Activated CD8-positive, alpha-beta memory T cell treated with anti-CD3 and anti-CD28 coated beads, Interleukin-2, amount 50 U/mL, for 1 hour (primary cell): Measurements from ENCODE around the gene MGLL.

Source experiments
- DNase-seq: peaks from one replicate; pipeline ENCODE4 v3.0.0-alpha.2; 2020; ENCODE audit errors: extremely low read depth

Gene MGLL

GRCh38 chr3:127774647-127775046 is 47.7 kb downstream of the MGLL start:
- DNase-seq = no peak

DNA sequence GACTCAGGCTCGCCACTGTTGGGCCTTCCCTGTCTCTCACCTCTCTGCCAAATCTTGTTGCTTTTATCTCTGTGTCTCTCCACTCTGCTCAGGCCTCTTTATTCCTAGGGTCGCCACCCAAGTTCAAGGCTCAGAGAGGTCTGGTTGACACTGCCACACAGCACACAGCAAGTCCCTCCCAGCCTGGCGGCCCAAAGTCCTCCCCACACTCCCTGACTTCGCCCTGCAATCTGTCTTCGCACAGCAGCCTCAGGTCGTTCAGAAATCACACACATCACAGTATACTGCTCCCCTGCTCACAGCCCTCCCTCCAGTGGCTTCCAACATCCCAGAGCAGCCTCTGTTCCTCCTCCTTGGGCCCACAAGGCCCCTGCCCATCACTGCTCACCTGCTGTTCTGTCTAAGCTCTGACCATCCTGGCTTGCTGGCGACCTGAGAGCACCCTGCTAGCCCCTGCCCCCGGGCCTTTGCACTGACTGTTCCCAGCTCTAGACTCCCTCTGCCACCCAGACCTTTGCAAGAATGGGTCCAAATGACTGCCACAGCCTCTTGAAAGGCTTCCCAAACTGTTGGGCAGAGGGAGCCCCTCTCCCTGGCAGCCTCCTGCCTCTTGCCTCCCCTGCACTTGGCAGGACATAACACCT is 48.4 kb downstream of the MGLL start:
- DNase-seq = no peak

DNA sequence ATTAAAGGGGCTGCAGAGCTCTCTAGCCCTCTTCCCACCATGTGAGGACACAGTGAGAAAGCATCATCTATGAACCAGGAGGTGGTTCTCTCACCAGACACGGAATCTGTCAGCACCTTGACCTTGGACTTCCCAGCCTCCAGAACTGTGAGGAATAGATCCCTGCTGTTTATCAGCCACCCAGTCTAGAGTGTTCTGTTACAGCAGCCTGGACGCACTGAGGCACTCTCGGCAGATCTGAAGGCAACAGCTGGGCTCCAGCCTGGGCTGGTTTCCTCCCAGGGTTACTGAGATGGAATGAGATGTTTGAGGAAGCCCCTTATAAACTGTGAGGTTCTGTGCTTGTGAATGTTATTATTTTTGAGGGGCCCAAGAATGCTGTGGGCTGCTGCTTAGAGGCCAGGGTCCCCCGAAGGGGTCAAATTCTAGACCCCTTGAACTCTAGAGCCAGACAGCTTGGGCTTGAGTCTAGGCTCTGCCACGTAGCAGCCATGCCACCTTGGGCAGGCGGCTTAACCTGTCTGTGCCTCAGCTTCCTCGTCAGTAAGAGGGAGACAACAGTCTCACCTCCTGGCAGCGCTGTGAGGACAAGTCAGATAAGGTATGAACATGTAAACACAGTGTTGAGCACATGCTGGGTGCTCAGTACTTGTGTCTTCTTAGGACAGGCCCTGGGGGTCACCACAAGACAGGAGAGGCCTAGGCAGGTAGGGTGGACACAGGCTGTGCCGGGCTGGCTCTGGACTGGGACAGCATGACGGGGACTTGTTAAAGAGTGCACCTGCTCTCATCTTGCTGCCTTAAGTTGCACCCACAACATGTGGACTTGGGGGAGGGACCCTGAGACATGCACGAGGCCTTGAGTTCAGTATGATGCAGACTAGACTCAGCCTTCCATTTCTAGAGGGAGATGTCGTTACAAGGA is 49.2 kb downstream of the MGLL start:
- no peak for DNase-seq

DNA sequence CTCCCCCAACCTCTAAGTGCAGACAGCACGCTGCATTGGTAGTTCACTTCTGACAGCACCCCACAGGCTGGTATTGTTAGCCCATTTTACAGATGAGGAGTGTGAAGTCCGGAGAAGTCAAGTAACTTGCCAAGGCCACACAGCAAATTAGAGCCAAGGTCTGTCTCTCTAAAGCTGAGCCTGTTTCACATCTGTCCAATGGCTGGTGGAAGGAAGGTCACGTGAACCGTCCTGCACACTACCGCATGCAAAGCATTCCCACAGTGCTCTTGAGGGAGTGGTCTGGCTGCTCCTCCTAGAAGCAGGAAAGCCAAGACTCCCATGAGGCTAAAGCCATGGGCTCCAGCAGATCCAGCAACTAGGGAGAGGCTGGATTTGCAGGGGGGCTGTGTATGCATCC is 50.0 kb downstream of the MGLL start:
- DNase-seq = no peak

DNA sequence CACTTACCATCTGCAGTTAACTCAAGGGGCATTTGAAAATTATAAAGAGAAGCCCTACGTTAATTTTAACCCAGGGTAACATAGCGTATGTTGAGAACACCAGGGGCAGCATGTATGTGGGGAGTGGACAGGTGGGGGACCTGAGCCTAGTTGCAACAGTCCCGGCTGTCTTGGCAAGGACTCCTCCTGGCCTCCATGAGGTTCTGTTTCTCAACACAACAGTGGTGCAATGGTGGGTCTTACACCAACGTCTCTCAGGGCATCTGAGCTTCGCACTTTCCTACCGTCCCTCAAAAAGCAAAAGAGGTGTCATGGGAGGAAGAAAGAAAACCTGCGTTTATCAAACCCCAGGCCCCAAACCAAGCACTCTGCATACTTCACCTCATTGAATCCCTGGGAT is 50.6 kb downstream of the MGLL start:
- no peak for DNase-seq

- DNase-seq = no peak
Measured at GRCh38 chr3:127770671-127771355, 51.5 kb downstream of the MGLL start.

GRCh38 chr3:127769284-127770081 is 52.8 kb downstream of the MGLL start:
- DNase-seq = no peak

- no peak for DNase-seq
Measured at GRCh38 chr3:127768346-127769008, 53.8 kb downstream of the MGLL start.

GRCh38 chr3:127767126-127767525 is 55.2 kb downstream of the MGLL start:
- DNase-seq = no peak

- no peak for DNase-seq
Measured at GRCh38 chr3:127765735-127766134, 56.6 kb downstream of the MGLL start.

- no peak for DNase-seq
Measured at GRCh38 chr3:127764841-127765362, 57.4 kb downstream of the MGLL start.

- DNase-seq = no peak
Measured at GRCh38 chr3:127764301-127764700, 58.0 kb downstream of the MGLL start.

- DNase-seq = no peak
Measured at GRCh38 chr3:127763816-127764215, 58.5 kb downstream of the MGLL start.

- no peak for DNase-seq
Measured at GRCh38 chr3:127763337-127763736, 59.0 kb downstream of the MGLL start.

- DNase-seq = no peak
Measured at GRCh38 chr3:127762787-127763105, 59.6 kb downstream of the MGLL start.

DNA sequence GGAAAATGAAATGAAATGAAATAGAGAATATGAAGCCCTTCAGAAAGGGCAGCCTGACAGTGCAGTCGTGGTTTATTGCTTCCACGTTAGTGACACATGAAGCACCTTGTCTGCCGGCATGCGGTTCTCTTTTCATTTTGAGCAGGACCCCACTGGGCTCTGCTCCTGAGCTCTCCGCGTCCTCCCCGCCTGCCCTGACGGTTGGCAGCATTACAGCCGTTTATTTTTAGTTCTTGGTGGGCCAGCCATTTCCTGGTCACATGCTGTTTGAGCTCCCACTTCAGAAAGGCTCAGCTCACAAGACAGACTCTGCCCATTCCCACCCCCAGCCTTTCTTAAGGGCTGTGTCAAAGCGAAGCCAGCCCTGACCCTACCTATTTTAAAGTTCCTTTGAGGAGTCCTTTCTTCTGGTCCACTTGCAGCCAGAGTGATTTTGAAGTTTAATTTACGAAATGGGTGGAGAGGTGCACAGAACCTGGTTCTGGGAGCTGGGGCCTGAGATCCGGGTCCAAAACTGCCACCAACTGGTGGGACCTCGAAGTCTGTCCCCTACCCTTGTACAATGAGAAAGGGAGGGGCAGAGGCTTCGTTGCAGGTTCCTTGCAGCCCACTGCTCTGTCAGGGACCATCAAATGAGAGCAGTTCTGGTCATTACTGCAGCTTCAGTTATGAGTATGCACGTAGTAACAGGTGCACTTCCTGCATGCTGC is 60.1 kb downstream of the MGLL start:
- DNase-seq = no peak

GRCh38 chr3:127761441-127761801 is 60.9 kb downstream of the MGLL start:
- no peak for DNase-seq

GRCh38 chr3:127760791-127761440 is 61.4 kb downstream of the MGLL start:
- DNase-seq = no peak

DNA sequence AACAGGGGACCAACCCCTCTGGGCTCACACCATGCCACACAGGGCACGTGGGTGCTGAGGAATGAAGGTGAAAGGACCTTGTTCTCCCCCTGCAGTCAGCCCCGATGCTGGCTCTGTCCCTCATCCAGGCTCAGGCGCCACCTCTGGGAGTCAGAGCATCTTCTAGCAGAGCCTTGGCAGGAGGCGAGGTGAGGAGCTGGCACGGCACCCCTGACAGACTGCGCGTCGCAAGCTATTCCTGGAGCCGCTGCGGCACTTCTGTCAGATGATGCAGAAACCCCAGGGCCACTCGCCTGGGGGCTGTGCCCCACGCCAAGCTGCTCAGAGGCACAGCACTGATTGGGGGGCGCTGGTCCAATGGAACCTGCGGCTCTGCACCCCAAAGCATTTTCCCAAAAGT is 62.0 kb downstream of the MGLL start:
- no peak for DNase-seq

DNA sequence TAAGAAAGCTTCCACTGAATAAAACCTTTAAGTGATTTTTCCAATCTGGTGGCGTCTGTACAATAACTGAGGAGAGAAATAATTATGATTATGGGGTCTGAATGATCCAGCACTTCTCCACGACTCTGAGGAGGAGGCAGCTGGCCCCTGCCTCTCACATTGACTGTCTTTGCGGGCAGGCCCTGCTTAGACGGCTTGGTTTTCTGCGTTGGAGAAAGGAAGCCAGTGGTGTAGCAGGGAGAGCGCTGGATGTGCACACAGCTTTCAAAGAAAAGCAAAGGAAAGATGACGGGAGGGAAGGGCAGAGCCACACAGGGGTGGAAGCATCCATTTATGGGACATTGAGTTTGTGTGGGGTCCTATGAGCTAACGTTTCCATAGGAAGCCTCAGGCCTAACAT is 62.5 kb downstream of the MGLL start:
- no peak for DNase-seq
